ENCODE measurements around the gene LYRM4.

- no peak for TF ChIP-seq CTCF (IDR thresholded peaks at IDR 0.05)
- TF ChIP-seq ZFX (IDR thresholded peaks at IDR 0.05; ENCODE audit: borderline replicate concordance), result no peak
Observed at GRCh38 chr6:5302220-5302946, 41.6 kb upstream of the LYRM4 start.
